Endothelial cell of umbilical vein (primary cell): ENCODE results near the gene RAP1GAP2.

Source experiments
- CTCF ChIP-seq, 2 donors: IDR thresholded peaks; 1 replicate in 1 of 2; 2 replicates in 1 of 2; pipeline ENCODE4 v1.5.1; 2011; ENCODE audit warnings: low read length in 2 of 2, mild to moderate bottlenecking in 2 of 2, moderate library complexity in 2 of 2, control low read depth in 1 of 2, inconsistent platforms in 1 of 2, low read depth in 1 of 2; ENCODE audit not compliant: insufficient read depth in 1 of 2; ENCODE audit errors: extremely low read depth in 1 of 2
- POLR2A ChIP-seq: IDR thresholded peaks from 2 replicates; pipeline ENCODE4 v1.6.1; 2012; ENCODE audit warnings: low read depth, mild to moderate bottlenecking, control low read depth, low read length
- POLR2AphosphoS5 ChIP-seq: IDR thresholded peaks from 2 replicates; pipeline ENCODE4 v1.6.1; 2012; ENCODE audit warnings: low read depth, mild to moderate bottlenecking, control low read depth, low read length, moderate library complexity; ENCODE audit not compliant: insufficient read depth

GRCh38 chr17:2936351-2936750 lies 140.1 kb downstream of the RAP1GAP2 start:
- TF ChIP-seq CTCF (IDR thresholded peaks at IDR 0.05; ENCODE audit: extremely low read depth in 1 of 2, insufficient read depth in 1 of 2, low read depth in 1 of 2, low read length in 2 of 2) (no peak), POLR2A (no peak), POLR2AphosphoS5 (no peak)
